Aorta (tissue), 5 donors: ENCODE measurements around the gene PDLIM4. TPM values are rescaled to one million over a fixed set of nuclear protein-coding genes. Genes with fewer than 3 reads are reported as not detected.

Experiments used
- ATAC-seq: fragments of 200-7000 bp; cut with Tn5 transposase; one replicate; pipeline ENCODE4 v1.9.1; 2022; ENCODE audit warnings: moderate library complexity; ENCODE audit not compliant: low FRiP score
- DNase-seq, 2 donors: peaks; one replicate each; pipeline ENCODE4 v3.0.0-alpha.2; 2020
- H3K27ac ChIP-seq, 2 donors: one replicate each; pipeline ENCODE4 v1.5.1; 2013; ENCODE audit warnings: low read length in 2 of 2, mild to moderate bottlenecking in 2 of 2, moderate library complexity in 2 of 2, control low read depth in 1 of 2, inconsistent platforms in 1 of 2, low read depth in 1 of 2
- H3K27me3 ChIP-seq, 2 donors: one replicate each; pipeline ENCODE4 v1.6.1; 2013; ENCODE audit warnings: control low read depth in 1 of 2, low read length in 1 of 2, mild to moderate bottlenecking in 1 of 2, moderate library complexity in 1 of 2; ENCODE audit not compliant: insufficient read depth in 2 of 2, control insufficient read depth in 1 of 2
- H3K36me3 ChIP-seq, 2 donors: one replicate each; pipeline ENCODE4 v1.6.1; 2013; ENCODE audit warnings: control low read depth in 1 of 2, low read length in 1 of 2, mild to moderate bottlenecking in 1 of 2; ENCODE audit not compliant: insufficient read depth in 2 of 2, control insufficient read depth in 1 of 2
- H3K4me1 ChIP-seq, 2 donors: one replicate each; pipeline ENCODE4 v1.6.1; 2013; ENCODE audit warnings: low read length in 2 of 2, control low read depth in 1 of 2, mild to moderate bottlenecking in 1 of 2, moderate library complexity in 1 of 2; ENCODE audit not compliant: insufficient read depth in 2 of 2, control insufficient read depth in 1 of 2
- H3K4me3 ChIP-seq, 2 donors: one replicate each; pipeline ENCODE4 v1.5.1; 2013; ENCODE audit warnings: low read length in 2 of 2, control low read depth in 1 of 2, mild to moderate bottlenecking in 1 of 2
- H3K9me3 ChIP-seq: one replicate; pipeline ENCODE4 v1.6.1; 2013; ENCODE audit warnings: mild to moderate bottlenecking, low read length; ENCODE audit not compliant: control insufficient read depth
- WGBS, 2 donors: extraction: QIAGEN DNeasy Blood & Tissue Kit; methylation state at CpG; one replicate each; pipeline ENCODE4 v1.1.7; 2013; 5-methylcytosine and 5-hydroxymethylcytosine counted together
- intact Hi-C, 2 donors: fragments of 100-400 bp; cut with DNase I; formaldehyde crosslinking; loops; one replicate each; pipeline versions ENCODE4 v1.14.2 to v1.15.0; 2022
- polyA plus RNA-seq, 2 donors: library from polyadenylated mRNA; stranded (reverse); fragments of 200-250 nt; gene quantifications; one replicate each; pipeline ENCODE4 v1.2.3, GENCODE V29; 2013
- total RNA-seq, 2 donors: library from RNA; stranded (reverse); fragmentation: NEBNext Ultra II Directional; extraction: Animal tissue kit (Norgen Biotek cat#: 25700); gene quantifications; one replicate each; pipeline ENCODE4 v1.2.1, GENCODE V29; 2021
- donor health status: healthy with polysubstance abuse.
- donor health status: Bipolar disorder and iron deficiency.
- donor health status: DM: no; HTN: no; CAD: no.
- donor health status: DM: no; HTN: no; CAD: no.
- donor health status: DM: yes; HTN: yes; CAD: no.

Gene PDLIM4
- total and polyA plus RNA-seq, 4 donors, result 12.8 to 70.9 (median 37.4) TPM

DNA sequence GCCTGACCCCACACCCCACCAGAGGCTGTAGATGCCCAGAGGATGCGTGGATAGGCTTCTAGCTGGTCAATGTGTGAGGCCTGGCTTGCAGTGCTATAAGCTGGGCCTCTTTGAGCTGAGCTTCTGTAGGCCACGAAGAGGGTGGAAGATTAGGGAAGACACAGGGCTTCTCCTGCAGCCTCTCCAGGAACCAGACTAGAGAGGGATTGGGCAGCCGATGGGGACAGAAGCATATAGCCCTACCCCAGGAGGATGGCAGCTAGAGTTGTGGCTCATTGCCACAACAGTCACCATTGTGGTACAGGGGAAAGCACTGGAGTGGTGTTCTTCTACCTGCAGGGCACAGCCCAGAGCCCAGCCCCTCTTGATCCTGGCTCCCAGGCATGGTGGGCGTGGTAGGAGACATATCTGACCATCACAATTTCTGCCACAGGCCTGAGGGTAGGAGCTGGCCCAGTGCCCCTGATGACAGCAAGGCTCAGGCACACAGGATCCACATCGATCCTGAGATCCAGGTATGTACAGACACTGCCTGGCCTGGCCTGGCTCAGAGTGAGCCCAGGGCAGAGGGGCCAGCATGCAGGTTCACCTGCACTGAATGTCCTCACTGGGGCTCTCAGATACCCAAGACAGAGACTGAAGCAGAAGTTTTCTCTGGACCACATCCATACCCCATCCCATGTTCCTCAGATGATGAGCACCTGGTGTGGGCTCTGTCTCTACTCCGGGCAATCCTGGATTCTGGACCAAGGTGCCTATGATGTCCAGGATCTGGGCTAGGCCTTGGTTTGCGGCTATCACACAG, 8.7 kb downstream of the PDLIM4 start:
- intact Hi-C loops, result loop anchor here in 1 of 2 donors (10.0 kb wide), 1 partner anchor 229 kb away; the partner anchor contains the start of gene IRF1
- no peaks in the 10 kb centered on the region for H3K36me3 ChIP-seq
- WGBS, 2 donors, result 72% methylated on average over 7 of the region's 7 CpGs
- H3K4me3 ChIP-seq, result no peak overlapping the region
- DNase-seq (peak; percentile 53 to 55), ATAC-seq (no peak)
- H3K27ac ChIP-seq, result peak overlapping the region in 1 of 2 donors; percentile 78
- no peaks in the 10 kb centered on the region for H3K9me3 ChIP-seq
- H3K4me1 ChIP-seq, result no peaks in the 10 kb centered on the region
- H3K27me3 ChIP-seq, result no peaks in the 10 kb centered on the region

GRCh38 chr5:132266836-132267160, 9.3 kb downstream of the PDLIM4 start:
- no peak overlapping the region for H3K4me3 ChIP-seq
- H3K36me3 ChIP-seq, result no peaks in the 10 kb centered on the region
- WGBS, 2 donors, result 100% methylated on average over 1 of the region's 1 CpG
- H3K4me1 ChIP-seq, result no peaks in the 10 kb centered on the region
- intact Hi-C loops, result loop anchor here in 1 of 2 donors (10.0 kb wide), 1 partner anchor 228 kb away; the partner anchor contains the start of gene IRF1
- no peaks in the 10 kb centered on the region for H3K27me3 ChIP-seq
- DNase-seq (peak in 1 of 2 donors; percentile 55), ATAC-seq (no peak)
- H3K9me3 ChIP-seq, result no peaks in the 10 kb centered on the region
- H3K27ac ChIP-seq, result no peak overlapping the region

GRCh38 chr5:132267166-132267739, 9.8 kb downstream of the PDLIM4 start:
- ATAC-seq (no peak), DNase-seq (peak in 1 of 2 donors; percentile 26)
- Histone ChIP-seq H3K9me3 (no peaks in the 10 kb centered on the region), H3K27ac (no peak overlapping the region), H3K36me3 (no peaks in the 10 kb centered on the region), H3K4me1 (no peaks in the 10 kb centered on the region), H3K27me3 (no peaks in the 10 kb centered on the region), H3K4me3 (no peak overlapping the region)
- intact Hi-C loops, result loop anchor here in 1 of 2 donors (10.0 kb wide), 1 partner anchor 228 kb away; the partner anchor contains the start of gene IRF1

DNA sequence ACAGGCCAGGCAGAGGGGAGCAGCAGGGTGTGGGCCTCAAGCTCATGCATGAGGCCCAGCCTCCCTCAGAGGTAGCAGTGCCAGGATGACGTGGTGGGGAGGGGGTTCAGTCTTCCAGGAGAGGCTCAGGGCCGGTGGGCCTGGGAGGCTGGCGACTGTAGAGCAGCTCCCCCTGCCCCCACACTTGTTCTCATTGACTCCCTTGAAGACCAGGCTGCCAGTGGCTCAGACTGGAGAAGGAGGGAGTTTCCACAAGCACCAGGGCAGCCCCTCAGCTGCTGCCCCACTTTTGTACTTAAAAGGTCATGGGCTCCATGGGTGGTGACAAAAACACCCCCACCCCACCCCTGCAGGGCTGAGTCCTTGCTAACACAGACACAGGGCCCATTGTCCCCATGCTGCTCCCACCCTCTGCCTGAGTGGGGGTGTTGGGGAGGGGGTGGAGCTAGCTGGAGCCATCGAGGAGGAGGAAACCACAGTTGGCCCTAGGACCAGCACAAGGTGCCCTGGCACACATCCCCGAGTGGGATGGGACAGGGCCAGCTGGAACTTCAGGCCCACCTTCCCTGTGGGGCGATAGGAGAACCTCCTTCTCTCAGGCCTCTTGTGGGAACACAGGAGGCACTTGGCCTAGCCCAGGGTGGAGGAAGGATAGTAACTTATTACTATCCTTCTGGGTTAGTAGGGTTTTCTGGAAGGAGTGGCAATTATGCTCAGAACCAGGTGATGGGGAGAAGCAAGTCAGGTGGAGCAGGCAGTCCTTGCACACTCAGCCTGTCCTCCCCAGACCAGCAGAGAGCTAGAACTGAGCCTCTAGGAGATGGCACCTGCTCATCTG, 10.7 kb downstream of the PDLIM4 start:
- H3K27me3 ChIP-seq, result no peaks in the 10 kb centered on the region
- no peaks in the 10 kb centered on the region for H3K4me1 ChIP-seq
- intact Hi-C loops, result loop anchor here in 1 of 2 donors (10.0 kb wide), 1 partner anchor 227 kb away; the partner anchor contains the start of gene IRF1
- H3K9me3 ChIP-seq, result no peaks in the 10 kb centered on the region
- H3K27ac ChIP-seq, result peak overlapping the region in 1 of 2 donors; percentile 12
- peak in 1 of 2 donors; percentile 70 for DNase-seq
- no peak overlapping the region for H3K4me3 ChIP-seq
- H3K36me3 ChIP-seq, result no peaks in the 10 kb centered on the region
- no peak for ATAC-seq
- WGBS, 2 donors, result 50 to 57% methylated on average over 6 of the region's 6 CpGs

GRCh38 chr5:132268769-132269551, 11.5 kb downstream of the PDLIM4 start:
- intact Hi-C loops, result loop anchor here in 1 of 2 donors (10.0 kb wide), 1 partner anchor 226 kb away; the partner anchor contains the start of gene IRF1
- Histone ChIP-seq H3K4me3 (no peak overlapping the region), H3K27me3 (no peaks in the 10 kb centered on the region), H3K4me1 (no peaks in the 10 kb centered on the region), H3K9me3 (no peaks in the 10 kb centered on the region), H3K27ac (no peak overlapping the region), H3K36me3 (no peaks in the 10 kb centered on the region)
- WGBS, 2 donors, result 68 to 72% methylated on average over 8 of the region's 8 CpGs
- ATAC-seq (no peak), DNase-seq (peak; percentile 59 to 68)

DNA sequence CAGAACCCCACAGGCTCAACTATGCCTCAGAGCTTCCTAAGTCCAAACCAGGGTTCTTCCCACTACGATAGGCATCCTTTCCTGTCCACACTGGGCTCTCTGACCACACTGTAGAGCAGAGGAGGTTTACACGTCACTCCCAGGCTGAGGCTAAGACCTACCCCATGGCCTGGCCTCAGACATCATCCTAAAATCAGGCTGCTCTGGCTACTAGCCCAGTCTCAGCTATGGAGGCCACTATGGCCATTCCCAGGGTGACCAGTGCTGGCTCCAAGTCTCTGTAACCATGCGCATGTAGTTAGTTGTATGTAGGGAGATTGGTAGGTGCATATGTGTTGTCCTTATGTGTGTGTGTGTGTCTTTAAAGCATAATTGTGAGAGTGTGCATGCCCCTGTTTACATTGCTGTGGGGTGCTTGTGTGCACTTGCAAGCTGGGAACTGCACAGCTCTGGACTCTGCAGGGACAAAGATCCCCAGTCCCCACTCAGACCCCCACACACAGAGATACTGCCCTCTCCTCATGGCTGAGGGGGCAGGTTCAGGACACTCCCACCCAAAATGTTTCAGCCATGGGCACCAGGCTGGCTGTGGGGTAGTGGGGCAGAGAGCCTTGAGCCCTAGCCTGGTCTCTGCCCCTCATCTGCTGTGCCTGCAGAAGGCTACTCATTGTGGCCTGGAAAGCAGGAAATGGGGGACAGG, 12.3 kb downstream of the PDLIM4 start:
- DNase-seq (peak; percentile 24 to 39), ATAC-seq (no peak)
- Histone ChIP-seq H3K4me1 (no peaks in the 10 kb centered on the region), H3K27me3 (no peaks in the 10 kb centered on the region), H3K4me3 (no peak overlapping the region), H3K9me3 (no peaks in the 10 kb centered on the region), H3K36me3 (no peaks in the 10 kb centered on the region), H3K27ac (no peak overlapping the region)
- 86 to 89% methylated on average over 3 of the region's 3 CpGs for WGBS, 2 donors
- intact Hi-C loops, result loop anchor here (5.0 to 10.0 kb wide), 2 partner anchors 98 to 225 kb away; partner anchors contain the start of genes IRF1 (in 1 of the 2) and SLC22A5 (in 1 of the 2)

- Histone ChIP-seq H3K27me3 (no peaks in the 10 kb centered on the region), H3K36me3 (no peaks in the 10 kb centered on the region), H3K4me1 (no peaks in the 10 kb centered on the region), H3K9me3 (no peaks in the 10 kb centered on the region), H3K27ac (no peak overlapping the region), H3K4me3 (no peak overlapping the region)
- ATAC-seq (no peak), DNase-seq (peak; percentile 24 to 50)
- intact Hi-C loops, result loop anchor here in 1 of 2 donors (5.0 kb wide), 1 partner anchor 97 kb away; the partner anchor contains the start of gene SLC22A5
- 70 to 100% methylated on average over 1 of the region's 1 CpG for WGBS, 2 donors
Measured at GRCh38 chr5:132270335-132270665, 12.8 kb downstream of the PDLIM4 start.
